Stimulated activated CD4-positive, alpha-beta T cell treated with anti-CD3 and anti-CD28 coated beads, Interleukin-15, amount 100 ng/mL, for 24 hours (primary cell): Measurements from ENCODE around the gene BMS1.
"Not testable (repeated sequence)": the region's sequence is repeated elsewhere in the genome, so short reads cannot be mapped to it uniquely, and the experiment has no call there.

Experiments
- DNase-seq: peaks from one replicate; pipeline ENCODE4 v3.0.0-alpha.2; 2020

Gene BMS1, protein sequence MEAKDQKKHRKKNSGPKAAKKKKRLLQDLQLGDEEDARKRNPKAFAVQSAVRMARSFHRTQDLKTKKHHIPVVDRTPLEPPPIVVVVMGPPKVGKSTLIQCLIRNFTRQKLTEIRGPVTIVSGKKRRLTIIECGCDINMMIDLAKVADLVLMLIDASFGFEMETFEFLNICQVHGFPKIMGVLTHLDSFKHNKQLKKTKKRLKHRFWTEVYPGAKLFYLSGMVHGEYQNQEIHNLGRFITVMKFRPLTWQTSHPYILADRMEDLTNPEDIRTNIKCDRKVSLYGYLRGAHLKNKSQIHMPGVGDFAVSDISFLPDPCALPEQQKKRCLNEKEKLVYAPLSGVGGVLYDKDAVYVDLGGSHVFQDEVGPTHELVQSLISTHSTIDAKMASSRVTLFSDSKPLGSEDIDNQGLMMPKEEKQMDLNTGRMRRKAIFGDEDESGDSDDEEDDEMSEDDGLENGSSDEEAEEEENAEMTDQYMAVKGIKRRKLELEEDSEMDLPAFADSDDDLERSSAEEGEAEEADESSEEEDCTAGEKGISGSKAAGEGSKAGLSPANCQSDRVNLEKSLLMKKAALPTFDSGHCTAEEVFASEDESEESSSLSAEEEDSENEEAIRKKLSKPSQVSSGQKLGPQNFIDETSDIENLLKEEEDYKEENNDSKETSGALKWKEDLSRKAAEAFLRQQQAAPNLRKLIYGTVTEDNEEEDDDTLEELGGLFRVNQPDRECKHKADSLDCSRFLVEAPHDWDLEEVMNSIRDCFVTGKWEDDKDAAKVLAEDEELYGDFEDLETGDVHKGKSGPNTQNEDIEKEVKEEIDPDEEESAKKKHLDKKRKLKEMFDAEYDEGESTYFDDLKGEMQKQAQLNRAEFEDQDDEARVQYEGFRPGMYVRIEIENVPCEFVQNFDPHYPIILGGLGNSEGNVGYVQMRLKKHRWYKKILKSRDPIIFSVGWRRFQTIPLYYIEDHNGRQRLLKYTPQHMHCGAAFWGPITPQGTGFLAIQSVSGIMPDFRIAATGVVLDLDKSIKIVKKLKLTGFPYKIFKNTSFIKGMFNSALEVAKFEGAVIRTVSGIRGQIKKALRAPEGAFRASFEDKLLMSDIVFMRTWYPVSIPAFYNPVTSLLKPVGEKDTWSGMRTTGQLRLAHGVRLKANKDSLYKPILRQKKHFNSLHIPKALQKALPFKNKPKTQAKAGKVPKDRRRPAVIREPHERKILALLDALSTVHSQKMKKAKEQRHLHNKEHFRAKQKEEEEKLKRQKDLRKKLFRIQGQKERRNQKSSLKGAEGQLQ

DNA sequence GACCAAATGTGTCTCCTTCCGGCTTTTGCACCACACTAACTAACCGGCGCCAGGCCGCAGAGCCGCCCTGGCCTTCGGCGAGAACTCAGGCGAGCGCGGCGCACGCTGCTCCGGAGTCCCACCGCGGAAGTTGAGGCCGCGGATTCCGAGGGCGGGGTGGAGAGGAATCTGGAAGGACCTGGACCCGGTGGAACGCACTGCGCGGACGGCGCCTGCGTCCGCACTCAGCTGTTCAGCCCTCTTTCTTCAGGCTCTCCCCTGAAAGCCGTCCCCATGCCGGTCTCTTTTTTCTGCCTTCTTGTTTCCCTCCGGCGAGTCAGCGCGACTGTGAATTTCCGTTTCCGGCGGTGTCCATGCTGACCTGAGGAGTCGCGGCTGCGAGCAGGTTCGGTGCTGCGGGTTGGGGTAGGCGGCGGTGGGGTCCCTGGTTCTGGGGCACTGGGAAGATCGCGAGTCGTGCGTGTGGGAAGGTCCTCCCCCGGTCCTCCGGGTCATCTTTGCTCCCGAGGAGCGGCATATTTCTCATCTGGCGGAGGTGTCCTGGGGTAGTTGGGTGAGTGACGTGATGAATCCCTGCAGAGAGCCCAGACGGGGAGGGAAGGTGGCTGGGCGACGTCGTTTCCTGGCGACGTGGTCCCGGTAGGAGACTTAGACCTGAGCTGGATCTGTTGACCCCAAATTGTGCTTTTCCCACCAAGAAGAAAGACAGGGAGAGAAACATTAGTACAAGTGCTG lies at the start of gene BMS1:
TSS of gene BMS1 (plus strand) at position 350 of the 735 bp plus-strand sequence. CDS start 1,600 bp downstream, outside the sequence.
- peak; percentile 92 for DNase-seq

DNA sequence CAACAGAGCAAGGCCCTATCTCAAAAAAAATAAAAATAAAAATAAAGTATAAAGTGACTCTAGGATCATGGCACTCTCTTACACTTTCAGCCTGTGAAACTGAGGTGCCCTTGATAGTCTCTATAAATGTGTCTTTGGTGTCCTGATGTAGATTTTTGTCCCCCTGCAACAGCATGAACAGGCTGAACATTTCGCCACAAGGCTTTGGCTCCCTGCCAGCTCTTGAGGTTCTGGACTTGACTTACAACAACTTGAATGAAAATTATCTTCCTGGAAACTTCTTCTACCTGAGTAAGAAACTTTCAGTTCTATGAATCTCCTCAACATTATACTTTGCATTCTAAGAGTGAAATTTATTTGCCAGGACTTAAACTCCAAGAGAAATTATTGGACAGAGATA lies 48.1 kb upstream of the BMS1 start:
- DNase-seq, result peak; percentile 25

DNA sequence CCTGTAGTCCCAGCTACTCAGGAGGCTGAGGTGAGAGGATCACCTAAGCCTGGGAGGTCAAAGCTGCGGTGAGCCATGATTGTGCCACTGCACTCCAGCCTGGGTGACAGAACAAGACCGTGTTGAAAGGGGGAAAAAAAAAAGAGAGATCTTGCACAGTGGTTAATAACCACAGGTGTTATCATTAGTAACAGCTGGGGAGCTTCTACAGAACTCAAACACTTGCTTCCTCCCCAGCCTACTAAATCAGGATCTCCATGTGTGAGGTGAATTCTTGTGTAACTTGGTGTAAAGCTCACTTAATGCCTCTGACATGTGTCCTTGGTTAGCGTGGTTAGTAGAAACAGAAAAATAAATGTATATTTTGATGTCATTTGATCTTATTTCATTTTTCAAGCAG lies 43.9 kb upstream of the BMS1 start:
- no peak for DNase-seq

DNA sequence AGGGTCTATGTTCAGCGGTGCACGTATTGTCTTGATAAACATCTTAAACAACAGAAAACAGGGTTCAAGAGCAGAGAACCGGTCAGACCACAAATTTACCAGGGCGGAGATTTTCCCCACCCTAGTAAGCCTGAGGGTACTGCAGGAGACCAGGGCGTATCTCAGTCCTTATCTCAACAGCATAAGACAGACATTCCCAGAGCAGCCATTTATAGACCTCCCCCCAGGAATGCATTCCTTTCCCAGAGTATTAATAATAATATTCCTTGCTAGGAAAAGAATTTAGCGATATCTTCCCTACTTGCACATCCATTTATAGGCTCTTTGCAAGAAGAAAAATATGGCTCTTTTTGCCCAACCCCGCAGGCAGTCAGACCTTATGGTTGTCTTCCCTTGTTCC lies 41.1 kb upstream of the BMS1 start:
- not testable (repeated sequence) for DNase-seq

DNA sequence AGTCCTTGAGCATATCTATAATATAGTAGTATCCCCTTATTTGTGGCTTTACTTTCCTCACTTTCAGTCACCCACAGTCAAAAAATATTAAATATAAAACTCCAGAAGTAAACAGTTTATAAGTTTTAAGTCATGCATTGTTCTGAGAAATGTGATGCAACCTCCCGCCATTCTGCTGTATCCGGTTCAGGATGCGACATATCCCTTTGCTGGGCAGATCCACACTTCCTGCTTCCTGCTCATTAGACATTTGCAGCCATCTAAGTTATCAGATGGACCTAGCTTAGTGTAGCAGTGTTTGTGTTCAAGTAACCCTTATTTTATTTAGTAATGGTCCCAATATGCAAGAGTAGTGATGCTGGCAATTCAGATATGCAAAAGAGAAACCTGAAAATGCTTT lies 38.9 kb upstream of the BMS1 start:
- DNase-seq, result no peak

DNA sequence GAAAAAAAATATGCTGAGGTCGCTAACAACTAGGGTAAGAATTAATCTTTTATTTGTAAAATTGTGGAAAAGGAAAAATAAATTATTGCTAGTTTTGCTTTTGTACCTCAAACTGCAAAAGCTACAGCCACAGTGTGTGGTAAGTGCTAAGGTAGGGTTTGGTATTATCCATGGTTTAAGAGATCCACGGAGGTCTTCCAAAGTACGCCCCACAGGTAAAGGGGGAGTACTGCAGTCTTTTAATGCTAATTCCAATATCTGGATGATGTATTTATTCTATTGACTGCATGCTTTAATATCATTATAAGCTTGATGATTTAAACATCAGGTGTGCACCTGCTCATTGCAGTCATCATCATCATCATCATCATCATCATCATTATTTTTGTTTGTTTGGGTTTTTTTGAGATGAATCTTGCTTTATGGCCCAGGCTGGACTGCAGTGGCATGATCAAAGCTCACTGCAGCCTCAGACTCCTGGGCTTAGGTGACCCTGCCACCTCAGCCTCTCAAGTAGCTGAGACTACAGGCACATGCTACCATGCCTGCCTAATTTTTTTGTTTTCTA lies 38.4 kb upstream of the BMS1 start:
- no peak for DNase-seq

DNA sequence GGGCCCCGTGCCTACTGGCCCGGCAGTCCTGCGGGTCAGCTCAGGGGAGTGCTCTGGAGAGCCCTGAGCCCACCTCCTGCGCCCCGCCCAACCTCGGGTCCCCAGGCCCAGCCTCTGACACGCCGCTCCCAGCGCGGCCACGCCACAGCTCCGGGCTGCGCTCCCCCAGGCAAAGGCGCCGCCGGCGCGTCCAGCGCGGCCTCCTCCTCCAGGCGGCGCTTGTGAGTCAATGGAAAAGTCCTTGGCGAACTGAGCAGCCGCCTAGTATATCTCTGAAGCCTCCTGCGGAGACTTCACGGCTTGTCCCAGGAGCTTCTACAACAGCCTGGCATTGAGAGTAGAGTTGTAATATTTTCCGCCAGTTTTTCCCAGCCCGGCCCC lies 29.5 kb upstream of the BMS1 start:
- peak; percentile 87 for DNase-seq

DNA sequence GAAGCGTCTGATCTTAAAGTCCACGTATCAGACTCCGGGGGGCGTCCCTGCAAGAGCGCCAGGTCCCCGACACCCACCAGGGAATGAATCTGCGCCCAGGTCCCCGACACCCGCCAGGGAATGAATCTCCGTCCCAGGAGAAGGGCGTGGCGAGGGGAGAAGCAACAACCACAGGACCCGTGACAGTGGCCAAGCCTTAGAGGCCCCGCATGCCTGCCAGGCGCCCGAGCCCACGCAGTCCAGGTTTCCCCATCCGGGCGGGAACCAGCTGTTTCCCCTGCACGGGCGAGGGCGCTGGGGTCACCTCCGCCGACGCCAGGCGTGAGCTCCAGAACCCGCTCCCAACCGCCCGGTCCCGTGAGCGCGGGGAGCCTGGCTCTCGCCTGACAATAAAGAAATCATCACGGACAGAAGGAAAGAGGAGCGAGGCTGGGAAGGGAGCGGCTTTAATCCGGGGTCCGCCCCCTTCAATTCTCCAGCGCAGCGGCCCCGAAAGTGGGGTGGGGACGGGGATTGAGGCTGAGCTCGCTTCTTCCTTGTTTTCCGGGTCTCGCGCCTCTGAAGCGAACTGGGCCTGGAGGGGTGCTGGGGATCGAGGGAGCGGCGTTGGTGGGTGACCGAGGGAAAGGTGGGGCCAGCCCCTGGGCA lies 29.0 kb upstream of the BMS1 start:
- DNase-seq, result peak; percentile 32

DNA sequence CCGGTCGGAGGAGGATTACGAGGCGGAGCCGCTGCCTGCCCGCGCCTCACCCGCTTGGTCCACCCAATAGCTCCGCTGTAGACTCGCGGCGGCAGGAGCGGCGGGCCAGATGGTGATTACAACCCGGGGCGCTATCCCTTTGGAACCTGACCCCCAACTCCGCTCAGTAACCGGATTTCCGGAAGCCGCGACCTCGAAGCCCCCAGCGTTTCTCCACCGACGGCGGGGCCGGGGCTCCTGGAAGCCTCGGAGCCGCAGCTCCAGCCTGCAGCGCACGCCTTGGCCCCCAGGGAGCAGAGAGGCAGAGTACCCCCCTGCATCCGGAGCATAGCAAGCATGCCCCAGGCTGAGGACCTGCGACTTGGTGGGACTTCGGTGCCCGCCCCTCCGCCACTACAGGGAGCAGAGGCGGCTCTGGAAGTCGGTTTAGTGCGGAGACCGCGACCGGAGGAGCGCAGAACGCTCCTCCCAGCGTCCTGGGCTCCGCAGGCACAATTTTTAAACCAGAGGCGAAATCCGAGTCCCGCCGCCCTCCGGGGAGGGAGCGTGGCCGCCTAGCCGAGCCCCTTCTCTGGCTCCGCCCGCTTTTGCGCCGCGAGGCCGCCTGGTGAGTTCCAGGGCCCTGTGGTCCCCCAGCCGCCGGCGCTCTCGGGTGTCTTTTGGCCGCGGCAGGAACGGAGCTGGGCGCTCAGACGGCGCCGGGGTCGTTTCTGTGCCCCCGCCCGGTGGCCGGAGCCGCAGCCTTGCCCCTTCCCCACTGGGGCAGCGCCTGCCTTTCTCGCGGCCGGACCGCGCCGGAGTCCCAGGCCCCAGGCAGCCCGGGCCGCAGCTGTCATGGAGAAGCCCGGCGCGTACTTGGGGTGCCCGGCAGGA lies 28.2 kb upstream of the BMS1 start:
- peak; percentile 40 for DNase-seq

DNA sequence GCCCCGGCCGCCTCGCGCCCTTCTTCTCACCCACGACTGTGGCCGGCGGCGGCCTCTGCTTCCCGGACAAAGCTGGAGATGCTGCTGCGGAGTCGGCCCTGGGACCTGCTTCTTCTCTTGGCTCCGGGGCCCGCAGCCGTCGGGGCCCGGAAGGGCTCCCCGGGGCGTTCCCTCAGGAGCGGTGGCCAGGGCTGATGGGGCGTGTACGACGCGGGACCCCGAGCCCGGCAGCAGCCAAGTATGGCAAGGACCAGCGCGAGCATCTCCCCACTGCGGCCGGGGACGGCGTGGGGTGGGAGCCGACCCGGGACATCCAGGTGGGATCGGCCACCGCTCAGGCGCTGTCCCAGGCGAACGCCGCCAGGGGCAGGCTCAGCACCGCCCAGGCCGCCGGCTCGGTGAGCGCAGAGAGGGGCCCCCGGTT lies 27.6 kb upstream of the BMS1 start:
- DNase-seq, result peak; percentile 16

DNA sequence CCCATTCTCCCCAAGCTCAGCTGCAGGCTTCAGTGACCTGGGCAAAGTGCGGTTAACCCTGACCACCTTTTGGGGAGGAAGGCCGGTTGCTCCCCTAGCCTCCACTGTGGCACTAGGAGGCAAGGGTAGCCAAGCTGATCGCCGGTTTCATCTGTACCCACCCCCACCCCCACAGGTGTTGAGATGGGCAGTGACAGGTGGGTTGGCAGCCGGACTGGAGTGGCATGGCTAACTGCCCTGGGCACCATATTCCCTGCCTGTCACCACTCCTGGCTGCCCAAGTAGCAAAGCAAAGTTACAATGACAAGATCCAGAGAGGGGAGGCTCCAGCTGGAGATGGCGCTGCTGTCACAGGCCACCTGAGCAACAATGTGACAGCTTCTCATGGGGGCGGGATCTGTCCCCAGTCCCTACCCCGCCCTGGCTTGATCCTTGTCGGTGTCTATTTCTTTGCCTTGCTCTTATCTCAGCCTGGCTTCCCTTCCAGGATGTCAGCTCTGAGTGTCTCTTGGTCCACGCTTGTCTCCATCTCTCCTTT lies 27.0 kb upstream of the BMS1 start:
- no peak for DNase-seq

DNA sequence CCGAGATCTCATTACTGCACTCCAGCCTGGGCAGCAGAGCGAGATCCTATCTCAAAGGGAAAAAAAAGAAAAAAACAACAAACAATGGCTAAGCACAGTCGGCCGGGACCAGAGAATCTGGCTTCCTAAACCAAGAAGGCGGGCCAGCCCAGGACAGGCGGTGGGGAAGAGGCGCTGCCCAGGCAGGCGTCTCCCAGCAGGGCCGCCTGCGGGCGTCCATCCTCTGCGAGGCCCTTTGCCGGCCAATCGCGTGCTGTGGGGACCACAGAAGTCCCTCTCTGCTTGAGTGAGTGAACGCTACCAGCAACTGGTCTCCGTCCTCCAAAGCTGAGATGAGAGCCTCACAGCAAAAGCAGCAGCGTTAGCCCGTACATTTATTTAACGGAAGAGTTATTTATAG lies 14.7 kb upstream of the BMS1 start:
- DNase-seq, result no peak

DNA sequence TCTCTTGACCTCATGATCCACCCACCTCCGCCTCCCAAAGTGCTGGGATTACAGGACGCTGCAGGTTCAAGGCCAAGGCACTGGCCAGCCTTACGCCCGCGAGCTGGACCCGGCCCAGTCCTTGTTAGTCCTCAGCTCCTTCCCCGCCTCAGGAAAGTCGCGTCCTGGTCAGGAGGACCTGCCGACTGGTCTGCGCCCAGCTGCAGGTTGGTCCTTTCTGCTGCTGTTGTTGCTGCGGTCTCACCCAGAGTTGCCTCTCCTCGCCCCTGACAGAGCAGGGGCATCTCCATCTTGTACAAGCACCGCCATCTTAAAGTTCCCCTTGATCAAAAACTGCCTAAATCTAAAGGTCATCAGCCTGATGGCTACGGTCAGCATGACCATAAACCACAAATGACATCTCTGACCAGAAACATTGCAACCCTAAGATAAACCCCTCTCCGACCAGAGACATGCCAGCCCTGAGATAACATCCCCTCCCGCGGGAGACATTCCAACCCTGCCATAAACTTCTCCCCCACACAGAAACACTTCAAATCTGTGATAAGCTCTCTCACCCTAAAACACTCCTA lies 13.9 kb upstream of the BMS1 start:
- no peak for DNase-seq

DNA sequence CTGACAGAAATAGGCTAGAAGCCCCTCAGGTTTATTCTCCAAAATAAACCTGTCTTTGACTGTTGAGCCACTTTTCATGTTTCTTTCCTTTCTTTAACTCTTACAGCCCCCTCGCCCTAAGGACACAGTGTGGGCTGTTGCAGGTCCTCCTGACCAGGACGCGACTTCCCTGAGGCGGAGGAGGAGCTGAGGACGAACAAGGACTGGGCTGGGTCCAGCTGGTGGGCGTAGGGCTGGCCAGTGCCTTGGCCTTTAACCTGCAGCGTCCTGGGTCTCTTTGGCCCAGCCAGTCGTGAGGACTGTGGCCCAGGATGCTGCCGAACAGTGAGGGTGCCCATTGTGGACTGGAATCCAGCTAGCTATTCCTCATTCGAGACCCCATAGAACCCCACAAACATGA lies 13.4 kb upstream of the BMS1 start:
- no peak for DNase-seq

DNA sequence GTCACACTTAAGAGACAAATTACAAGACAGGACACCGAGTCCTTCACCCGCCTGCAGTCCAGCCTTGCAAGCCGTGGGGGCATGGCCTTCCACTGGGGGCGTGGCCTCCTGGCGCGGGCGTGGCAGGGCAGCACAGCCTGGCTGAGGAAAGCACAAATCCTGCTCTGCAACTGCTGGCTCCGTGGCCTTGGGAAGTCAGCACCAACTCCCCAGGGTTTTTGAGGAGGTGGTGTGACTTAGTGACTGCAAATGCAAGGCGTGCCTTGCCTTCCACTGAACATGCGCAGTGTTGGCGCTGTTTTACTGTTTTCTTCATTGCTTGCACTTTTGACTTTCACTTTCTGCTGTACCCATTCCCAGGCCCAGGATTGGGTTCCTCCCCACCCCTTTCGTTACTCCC lies 12.9 kb upstream of the BMS1 start:
- DNase-seq, result no peak

DNA sequence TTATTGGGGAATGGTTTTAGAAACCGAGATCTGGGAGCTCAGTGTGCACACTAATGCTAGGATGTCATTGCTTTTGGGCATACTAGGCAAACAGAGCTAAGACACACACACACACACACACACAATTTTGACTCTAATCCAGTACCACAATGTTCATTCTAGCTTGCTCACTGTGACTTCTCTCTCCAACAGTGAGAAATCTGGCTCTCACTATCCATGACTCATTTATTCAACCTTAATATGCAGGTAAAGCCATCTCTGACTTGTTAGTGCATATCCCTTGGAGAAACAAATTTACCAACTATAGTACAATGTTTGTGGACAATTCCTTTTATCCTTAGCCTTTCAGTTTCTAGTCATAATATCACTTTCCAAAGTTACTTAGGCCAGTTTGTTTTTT lies 5.9 kb upstream of the BMS1 start:
- DNase-seq, result no peak

DNA sequence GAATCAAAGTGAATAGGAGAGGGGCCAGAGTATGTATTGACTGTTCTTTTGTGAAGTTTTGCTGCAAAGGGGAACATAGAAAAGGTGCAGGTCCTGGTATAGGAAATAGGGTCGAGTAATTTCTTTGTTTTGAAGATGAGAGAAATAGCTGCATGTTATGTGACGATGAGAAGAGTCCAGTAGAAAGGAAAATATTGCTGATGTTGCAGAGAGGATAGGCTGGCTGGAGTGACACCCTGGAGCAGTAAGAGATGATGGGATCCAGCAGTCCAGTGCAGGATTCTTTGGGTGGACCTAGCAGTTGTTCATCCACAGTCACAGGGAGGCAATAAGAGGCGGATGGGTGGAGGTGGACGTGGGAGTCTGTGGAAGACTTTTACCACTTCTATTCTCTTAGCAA lies 2.1 kb upstream of the BMS1 start:
- no peak for DNase-seq

DNA sequence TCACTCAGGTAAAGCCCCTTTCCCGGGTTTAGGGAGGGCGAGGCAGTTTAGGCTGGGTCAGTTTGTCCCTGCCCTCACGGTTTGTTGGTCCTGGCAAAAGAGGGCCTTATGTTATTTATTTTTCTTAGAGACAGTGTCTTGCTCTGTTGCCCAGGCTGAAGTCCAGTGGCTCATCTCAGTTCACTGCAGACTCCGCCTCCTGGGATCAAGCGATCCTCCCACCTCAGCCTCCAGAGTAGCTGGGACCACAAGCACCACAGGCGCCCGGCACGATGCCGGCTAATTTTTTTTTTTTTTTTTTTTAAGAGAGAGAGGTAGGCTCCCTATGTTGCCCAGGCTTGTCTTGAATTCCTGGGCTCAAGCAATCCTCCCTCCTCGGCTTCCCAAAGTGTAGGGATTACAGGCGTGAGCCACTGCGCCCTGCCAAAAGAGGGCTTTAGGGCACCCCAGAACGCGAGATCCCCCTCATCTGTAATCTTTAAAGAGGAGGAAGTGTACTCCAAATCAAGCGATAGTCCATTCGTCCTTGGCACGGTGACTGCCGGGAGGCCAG lies 626 bp upstream of the BMS1 start:
- DNase-seq, result peak; percentile 25

DNA sequence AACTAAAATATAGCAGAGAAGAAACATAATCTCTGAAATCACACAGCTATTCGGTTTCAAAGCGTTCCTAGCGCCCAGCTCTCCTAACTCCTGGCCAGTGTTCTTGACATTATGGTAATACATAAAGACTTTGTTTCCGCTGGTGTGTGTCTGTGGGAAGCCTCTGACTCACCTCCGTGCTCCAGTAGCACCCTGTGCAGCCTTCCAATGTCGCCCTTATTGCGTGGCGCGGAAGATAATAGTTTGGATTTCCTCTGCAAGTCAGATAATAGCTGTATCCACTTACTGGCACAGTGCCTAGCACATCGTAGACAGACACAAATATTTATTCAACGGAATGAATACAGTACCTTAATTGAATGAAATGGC lies 570 bp downstream of the BMS1 start:
- DNase-seq, result peak; percentile 42

DNA sequence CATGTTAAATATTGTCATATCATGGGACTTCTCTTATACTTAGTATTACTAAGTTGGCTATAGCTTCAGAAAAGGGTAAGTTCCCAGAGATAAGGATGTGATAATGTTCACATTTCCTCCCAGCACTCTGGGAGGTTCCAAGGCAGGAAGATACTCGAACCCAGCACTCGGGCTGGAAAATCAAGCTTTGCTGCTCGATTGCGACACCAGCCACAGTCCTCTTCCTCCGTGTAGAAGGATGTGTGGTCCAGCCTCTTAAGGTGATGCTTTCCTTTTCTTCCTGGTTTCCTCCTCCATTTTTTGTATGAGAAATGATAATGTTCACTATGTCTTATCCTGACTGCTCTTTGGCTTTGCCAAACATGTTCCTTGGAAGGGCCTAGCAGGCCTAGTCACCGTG lies 3.2 kb downstream of the BMS1 start:
- DNase-seq, result no peak
